Measurements from ENCODE around the gene AWAT2. TPM values are rescaled to one million over a fixed set of nuclear protein-coding genes. Genes with fewer than 3 reads are reported as not detected.

Gene AWAT2, protein sequence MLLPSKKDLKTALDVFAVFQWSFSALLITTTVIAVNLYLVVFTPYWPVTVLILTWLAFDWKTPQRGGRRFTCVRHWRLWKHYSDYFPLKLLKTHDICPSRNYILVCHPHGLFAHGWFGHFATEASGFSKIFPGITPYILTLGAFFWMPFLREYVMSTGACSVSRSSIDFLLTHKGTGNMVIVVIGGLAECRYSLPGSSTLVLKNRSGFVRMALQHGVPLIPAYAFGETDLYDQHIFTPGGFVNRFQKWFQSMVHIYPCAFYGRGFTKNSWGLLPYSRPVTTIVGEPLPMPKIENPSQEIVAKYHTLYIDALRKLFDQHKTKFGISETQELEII
- total RNA-seq (2021): not detected in 3 replicates
- not detected for Bru-seq, nascent RNA
- long read RNA-seq, experiment 1: 0 reads
- long read RNA-seq, experiment 2: 0 reads
- long read RNA-seq, experiment 3: 0 reads

DNA sequence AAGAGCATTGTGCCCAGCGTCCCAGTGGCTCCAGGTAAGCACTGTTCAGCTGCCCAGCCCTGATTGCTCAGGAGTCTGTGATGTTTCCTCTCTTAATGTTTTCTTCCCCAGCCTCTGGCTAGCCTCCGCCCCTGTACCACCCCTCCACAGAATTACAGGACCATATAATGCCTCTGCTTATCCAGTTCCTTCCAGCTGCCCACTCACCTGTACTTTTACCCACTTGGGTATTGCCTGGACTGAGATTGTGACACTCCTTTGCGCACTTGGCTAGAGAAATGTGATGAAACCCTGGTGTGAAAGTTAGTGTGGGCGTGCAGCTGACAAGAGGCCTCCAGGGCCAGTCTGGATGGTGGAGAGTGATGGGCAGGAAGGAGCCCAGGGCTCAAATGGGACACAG lies at the start of gene AWAT2:
TSS of gene AWAT2 (minus strand) at position 14 of the 400 bp plus-strand sequence. CDS start at position 8, 6 bp downstream.
- ChIA-PET POLR2A (no interaction called here), CTCF (no interaction called here)
- Mint-ChIP-seq H3K4me3 (no peak within 1 kb of the TSS), H3K27ac (no peak within 1 kb of the TSS), H3K4me1 (no peaks in the 10 kb centered on the region), H3K9me3 (no peaks in the 10 kb centered on the region), H3K36me3 (no peaks in the 10 kb centered on the region), H3K27me3 (ENCODE audit: low read depth) (peaks cover 4% of the 10 kb centered on the region)
- TF ChIP-seq, protein P1, sequence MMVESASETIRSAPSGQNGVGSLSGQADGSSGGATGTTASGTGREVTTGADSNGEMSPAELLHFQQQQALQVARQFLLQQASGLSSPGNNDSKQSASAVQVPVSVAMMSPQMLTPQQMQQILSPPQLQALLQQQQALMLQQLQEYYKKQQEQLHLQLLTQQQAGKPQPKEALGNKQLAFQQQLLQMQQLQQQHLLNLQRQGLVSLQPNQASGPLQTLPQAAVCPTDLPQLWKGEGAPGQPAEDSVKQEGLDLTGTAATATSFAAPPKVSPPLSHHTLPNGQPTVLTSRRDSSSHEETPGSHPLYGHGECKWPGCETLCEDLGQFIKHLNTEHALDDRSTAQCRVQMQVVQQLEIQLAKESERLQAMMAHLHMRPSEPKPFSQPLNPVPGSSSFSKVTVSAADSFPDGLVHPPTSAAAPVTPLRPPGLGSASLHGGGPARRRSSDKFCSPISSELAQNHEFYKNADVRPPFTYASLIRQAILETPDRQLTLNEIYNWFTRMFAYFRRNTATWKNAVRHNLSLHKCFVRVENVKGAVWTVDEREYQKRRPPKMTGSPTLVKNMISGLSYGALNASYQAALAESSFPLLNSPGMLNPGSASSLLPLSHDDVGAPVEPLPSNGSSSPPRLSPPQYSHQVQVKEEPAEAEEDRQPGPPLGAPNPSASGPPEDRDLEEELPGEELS (CRISPR knock-in tag; IDR thresholded peaks at IDR 0.05): no peak
- no peak for TF ChIP-seq JAZF1 (CRISPR knock-in tag; IDR thresholded peaks at IDR 0.05)
- no peak for TF ChIP-seq ZNF396 (CRISPR knock-in tag; IDR thresholded peaks at IDR 0.05; ENCODE audit: borderline replicate concordance)
- TF ChIP-seq ZNF219 (CRISPR knock-in tag; IDR thresholded peaks at IDR 0.05; ENCODE audit: borderline replicate concordance): no peak
- TF ChIP-seq EMX1 (CRISPR knock-in tag; IDR thresholded peaks at IDR 0.05): no peak
- TF ChIP-seq, protein P2, sequence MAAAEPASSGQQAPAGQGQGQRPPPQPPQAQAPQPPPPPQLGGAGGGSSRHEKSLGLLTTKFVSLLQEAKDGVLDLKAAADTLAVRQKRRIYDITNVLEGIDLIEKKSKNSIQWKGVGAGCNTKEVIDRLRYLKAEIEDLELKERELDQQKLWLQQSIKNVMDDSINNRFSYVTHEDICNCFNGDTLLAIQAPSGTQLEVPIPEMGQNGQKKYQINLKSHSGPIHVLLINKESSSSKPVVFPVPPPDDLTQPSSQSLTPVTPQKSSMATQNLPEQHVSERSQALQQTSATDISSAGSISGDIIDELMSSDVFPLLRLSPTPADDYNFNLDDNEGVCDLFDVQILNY (CRISPR knock-in tag; IDR thresholded peaks at IDR 0.05): no peak
- TF ChIP-seq, protein P3, sequence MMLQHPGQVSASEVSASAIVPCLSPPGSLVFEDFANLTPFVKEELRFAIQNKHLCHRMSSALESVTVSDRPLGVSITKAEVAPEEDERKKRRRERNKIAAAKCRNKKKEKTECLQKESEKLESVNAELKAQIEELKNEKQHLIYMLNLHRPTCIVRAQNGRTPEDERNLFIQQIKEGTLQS (CRISPR knock-in tag; conservative IDR thresholded peaks at IDR 0.05): no peak
- no peak for TF ChIP-seq RORB (CRISPR knock-in tag; IDR thresholded peaks at IDR 0.05)
- no peak for TF ChIP-seq NFATC4 (CRISPR knock-in tag; IDR thresholded peaks at IDR 0.05)
- no peak for TF ChIP-seq FOXJ3 (CRISPR knock-in tag; IDR thresholded peaks at IDR 0.05; ENCODE audit: borderline replicate concordance)
- TF ChIP-seq NR1H2 (CRISPR knock-in tag; IDR thresholded peaks at IDR 0.05): no peak
- TF ChIP-seq, protein P4, sequence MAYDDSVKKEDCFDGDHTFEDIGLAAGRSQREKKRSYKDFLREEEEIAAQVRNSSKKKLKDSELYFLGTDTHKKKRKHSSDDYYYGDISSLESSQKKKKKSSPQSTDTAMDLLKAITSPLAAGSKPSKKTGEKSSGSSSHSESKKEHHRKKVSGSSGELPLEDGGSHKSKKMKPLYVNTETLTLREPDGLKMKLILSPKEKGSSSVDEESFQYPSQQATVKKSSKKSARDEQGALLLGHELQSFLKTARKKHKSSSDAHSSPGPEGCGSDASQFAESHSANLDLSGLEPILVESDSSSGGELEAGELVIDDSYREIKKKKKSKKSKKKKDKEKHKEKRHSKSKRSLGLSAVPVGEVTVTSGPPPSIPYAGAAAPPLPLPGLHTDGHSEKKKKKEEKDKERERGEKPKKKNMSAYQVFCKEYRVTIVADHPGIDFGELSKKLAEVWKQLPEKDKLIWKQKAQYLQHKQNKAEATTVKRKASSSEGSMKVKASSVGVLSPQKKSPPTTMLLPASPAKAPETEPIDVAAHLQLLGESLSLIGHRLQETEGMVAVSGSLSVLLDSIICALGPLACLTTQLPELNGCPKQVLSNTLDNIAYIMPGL (CRISPR knock-in tag; IDR thresholded peaks at IDR 0.05): no peak
- TF ChIP-seq ZNF423 (CRISPR knock-in tag; IDR thresholded peaks at IDR 0.05): no peak
- DNase-seq (ENCODE audit: low spot score): no peak
- no peak for ATAC-seq

DNA sequence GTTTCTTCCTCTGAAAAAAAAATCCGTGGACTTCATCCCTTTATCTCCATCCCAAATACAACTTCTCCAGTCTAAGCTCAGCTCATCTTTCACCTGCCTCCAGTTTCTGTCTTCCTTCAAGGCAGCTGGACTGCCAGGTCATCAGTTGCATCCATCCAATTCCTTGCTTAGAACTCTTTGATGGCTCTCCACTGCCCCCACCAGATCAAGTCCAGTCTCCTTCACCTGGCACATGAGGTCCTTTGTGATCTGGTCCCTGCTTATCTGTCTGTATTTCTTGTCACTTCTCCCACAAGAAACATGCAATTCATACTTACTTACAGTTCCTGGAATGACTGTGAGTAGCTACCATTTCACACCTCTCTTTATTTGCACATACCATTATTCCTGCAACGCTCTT lies 46.3 kb upstream of the AWAT2 start:
- no peaks in the 10 kb centered on the region for H3K9me3 Mint-ChIP-seq
- CTCF ChIA-PET: interaction anchor here (0.7 to 2.8 kb wide), 10 partner anchors 36 to 672 kb away, joined by 3 to 61 read pairs (median 4); partner anchors contain the start of gene EDA
- POLR2A ChIA-PET: no interaction called here
- no peaks in the 10 kb centered on the region for H3K36me3 Mint-ChIP-seq
- ATAC-seq (peak; percentile 56; the same call in 1 of the 2 replicates), DNase-seq (ENCODE audit: low spot score) (peak; percentile 21)
- H3K27me3 Mint-ChIP-seq (ENCODE audit: low read depth): no peaks in the 10 kb centered on the region
- no peak overlapping the region for H3K4me3 Mint-ChIP-seq
- H3K4me1 Mint-ChIP-seq: no peaks in the 10 kb centered on the region
- no peak overlapping the region for H3K27ac Mint-ChIP-seq
- TF ChIP-seq, protein P5, sequence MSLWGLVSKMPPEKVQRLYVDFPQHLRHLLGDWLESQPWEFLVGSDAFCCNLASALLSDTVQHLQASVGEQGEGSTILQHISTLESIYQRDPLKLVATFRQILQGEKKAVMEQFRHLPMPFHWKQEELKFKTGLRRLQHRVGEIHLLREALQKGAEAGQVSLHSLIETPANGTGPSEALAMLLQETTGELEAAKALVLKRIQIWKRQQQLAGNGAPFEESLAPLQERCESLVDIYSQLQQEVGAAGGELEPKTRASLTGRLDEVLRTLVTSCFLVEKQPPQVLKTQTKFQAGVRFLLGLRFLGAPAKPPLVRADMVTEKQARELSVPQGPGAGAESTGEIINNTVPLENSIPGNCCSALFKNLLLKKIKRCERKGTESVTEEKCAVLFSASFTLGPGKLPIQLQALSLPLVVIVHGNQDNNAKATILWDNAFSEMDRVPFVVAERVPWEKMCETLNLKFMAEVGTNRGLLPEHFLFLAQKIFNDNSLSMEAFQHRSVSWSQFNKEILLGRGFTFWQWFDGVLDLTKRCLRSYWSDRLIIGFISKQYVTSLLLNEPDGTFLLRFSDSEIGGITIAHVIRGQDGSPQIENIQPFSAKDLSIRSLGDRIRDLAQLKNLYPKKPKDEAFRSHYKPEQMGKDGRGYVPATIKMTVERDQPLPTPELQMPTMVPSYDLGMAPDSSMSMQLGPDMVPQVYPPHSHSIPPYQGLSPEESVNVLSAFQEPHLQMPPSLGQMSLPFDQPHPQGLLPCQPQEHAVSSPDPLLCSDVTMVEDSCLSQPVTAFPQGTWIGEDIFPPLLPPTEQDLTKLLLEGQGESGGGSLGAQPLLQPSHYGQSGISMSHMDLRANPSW (CRISPR knock-in tag; conservative IDR thresholded peaks at IDR 0.05; ENCODE audit: low read depth): no peak
- TF ChIP-seq CREM (CRISPR knock-in tag; IDR thresholded peaks at IDR 0.05) (no peak), HMGA2 (CRISPR knock-in tag; IDR thresholded peaks at IDR 0.05) (no peak), ZNF232 (CRISPR knock-in tag; IDR thresholded peaks at IDR 0.05) (no peak), ZNF671 (CRISPR knock-in tag; IDR thresholded peaks at IDR 0.05) (no peak)
- TF ChIP-seq, protein P6, sequence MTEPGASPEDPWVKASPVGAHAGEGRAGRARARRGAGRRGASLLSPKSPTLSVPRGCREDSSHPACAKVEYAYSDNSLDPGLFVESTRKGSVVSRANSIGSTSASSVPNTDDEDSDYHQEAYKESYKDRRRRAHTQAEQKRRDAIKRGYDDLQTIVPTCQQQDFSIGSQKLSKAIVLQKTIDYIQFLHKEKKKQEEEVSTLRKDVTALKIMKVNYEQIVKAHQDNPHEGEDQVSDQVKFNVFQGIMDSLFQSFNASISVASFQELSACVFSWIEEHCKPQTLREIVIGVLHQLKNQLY (CRISPR knock-in tag; IDR thresholded peaks at IDR 0.05): no peak
- TF ChIP-seq, protein P1 (CRISPR knock-in tag; IDR thresholded peaks at IDR 0.05): no peak
- TF ChIP-seq, protein P7, sequence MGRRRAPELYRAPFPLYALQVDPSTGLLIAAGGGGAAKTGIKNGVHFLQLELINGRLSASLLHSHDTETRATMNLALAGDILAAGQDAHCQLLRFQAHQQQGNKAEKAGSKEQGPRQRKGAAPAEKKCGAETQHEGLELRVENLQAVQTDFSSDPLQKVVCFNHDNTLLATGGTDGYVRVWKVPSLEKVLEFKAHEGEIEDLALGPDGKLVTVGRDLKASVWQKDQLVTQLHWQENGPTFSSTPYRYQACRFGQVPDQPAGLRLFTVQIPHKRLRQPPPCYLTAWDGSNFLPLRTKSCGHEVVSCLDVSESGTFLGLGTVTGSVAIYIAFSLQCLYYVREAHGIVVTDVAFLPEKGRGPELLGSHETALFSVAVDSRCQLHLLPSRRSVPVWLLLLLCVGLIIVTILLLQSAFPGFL (CRISPR knock-in tag; IDR thresholded peaks at IDR 0.05; ENCODE audit: borderline replicate concordance): no peak
